A375 (cell line): ENCODE data around the gene DNAH2. TPM values are rescaled to one million over a fixed set of nuclear protein-coding genes. Genes with fewer than 3 reads are reported as not detected.

Source experiments
- total RNA-seq: library from RNA; depleted of rRNA; stranded (reverse); fragments of >200 nt; shearing (Covaris generic); gene quantifications from 2 replicates; pipeline ENCODE4 v1.2.3, GENCODE V29; 2014; rRNA removed

DNAH2 gene, protein sequence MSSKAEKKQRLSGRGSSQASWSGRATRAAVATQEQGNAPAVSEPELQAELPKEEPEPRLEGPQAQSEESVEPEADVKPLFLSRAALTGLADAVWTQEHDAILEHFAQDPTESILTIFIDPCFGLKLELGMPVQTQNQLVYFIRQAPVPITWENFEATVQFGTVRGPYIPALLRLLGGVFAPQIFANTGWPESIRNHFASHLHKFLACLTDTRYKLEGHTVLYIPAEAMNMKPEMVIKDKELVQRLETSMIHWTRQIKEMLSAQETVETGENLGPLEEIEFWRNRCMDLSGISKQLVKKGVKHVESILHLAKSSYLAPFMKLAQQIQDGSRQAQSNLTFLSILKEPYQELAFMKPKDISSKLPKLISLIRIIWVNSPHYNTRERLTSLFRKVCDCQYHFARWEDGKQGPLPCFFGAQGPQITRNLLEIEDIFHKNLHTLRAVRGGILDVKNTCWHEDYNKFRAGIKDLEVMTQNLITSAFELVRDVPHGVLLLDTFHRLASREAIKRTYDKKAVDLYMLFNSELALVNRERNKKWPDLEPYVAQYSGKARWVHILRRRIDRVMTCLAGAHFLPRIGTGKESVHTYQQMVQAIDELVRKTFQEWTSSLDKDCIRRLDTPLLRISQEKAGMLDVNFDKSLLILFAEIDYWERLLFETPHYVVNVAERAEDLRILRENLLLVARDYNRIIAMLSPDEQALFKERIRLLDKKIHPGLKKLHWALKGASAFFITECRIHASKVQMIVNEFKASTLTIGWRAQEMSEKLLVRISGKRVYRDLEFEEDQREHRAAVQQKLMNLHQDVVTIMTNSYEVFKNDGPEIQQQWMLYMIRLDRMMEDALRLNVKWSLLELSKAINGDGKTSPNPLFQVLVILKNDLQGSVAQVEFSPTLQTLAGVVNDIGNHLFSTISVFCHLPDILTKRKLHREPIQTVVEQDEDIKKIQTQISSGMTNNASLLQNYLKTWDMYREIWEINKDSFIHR (N-terminal part only)
- total RNA-seq = 4.2 and 8.5 TPM in 2 replicates

DNA sequence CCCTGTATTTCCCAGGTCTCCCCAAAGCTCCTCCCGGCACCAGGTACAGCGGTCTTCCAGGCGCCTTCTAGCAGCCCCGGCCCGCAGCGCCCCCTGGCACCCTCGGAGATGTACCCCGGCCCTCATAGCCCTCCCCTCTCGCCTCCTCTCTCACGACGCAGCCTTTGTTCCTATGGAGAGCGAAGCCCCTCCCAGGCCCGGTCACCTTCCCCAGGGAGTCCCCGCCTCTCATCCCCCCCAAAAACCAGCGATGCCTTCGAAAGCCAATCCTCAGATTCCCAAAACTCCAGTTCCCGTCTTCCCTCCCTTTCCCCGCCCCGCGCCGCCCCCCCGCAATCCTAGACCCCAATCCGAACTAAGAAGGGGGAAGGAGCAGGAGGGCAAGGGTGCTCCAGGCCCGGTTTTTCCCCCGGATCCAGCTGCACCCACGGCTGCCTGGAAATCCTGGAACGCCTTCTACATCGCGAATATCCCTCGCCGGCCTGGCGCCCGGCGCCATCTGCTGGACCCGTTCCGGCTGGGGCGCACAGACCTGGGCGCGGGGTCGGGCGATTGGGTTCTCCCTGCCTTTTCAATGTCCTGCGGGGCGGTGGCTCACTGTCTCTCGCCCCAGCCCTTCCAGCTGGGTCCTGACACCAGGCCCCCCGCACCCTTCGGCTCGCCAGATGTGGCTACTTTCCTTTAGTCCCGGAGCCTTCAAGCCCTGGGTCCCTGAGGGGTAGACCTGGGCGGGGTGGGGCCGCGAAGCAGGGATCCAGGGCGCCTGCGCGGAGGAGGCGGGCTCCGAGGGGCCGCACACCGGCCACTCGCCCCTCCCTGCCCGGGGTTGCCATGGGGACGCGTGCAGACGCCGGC is at the start of gene DNAH2:
Gene DNAH2, plus strand, starts transcription at position 844 of the 855 bp plus-strand sequence. CDS start 1,991 bp downstream, outside the sequence.

DNA sequence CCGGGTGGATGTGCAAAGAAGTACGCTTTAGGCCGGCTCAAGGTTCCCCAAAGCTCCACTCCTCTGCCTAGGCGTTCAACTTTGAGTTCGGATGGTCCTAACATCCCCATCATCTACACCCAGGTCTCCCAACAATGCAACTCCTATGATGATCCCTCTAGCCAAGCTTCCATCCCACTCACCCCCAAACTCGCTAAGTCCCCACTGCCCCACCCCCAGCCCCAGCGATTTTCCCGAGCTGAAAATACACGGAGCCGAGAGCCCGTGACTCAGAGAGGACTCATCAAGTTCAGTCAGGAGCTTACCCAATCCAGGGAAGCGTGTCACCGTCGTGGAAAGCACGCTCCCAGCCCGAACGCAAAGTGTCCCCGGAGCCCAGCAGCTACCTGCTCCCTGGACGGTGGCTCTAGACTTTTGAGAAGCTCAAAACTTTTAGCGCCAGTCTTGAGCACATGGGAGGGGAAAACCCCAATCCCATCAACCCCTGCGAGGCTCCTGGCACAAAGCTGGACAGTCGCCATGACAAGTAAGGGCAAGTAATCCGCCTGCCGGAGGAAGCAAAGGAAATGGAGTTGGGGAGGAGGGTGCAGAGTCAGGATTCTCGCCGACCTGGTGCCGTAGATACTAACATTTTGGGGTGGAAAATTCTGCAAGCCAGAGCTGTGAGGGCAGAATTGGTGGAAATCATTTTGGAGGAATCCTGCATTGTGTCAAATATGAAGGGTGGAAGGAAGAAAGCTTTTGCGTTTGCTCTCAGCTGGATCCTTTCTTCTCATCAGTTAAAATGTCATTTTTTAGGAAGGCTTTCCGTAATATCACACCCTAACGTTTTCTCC is 30.3 kb upstream of the DNAH2 start, which contains the start of gene TP53:
Gene TP53, minus strand, starts transcription at position 419 of the 836 bp plus-strand sequence. CDS start 10,896 bp downstream, outside the sequence.

DNA sequence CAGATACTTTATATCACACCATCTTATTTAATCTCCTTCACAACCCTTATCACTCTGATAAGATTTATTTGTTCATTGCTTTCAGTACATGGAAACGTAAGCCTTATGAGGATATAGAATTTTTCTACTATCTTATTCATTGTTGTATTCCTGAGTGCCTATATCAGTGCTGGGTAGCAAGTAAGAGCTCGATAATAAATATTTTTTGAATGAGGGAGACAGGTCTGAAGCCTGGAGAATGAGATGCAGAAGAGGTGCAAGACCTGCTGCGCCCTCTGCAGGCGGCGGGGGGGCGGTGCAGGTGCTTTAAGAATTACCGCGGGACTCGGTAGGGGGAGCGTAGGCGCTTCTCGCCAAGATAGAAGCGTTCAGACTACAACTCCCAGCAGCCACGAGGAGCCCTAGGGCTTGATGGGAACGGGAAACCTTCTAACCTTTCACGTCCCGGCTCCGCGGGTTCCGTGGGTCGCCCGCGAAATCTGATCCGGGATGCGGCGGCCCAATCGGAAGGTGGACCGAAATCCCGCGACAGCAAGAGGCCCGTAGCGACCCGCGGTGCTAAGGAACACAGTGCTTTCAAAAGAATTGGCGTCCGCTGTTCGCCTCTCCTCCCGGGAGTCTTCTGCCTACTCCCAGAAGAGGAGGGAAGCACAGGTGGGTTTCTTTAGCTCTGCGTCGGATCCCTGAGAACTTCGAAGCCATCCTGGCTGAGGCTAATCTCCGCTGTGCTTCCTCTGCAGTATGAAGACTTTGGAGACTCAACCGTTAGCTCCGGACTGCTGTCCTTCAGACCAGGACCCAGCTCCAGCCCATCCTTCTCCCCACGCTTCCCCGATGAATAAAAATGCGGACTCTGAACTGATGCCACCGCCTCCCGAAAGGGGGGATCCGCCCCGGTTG is 29.4 kb upstream of the DNAH2 start, which contains the start of gene WRAP53:
Gene WRAP53, plus strand, starts transcription at position 570 of the 900 bp plus-strand sequence. Its CDS starts 172 bp downstream, at position 742.

GRCh38 chr17:7704601-7705268 is 12.8 kb upstream of the DNAH2 start, which contains the start of gene EFNB3:
Gene EFNB3 (plus strand): TSS chr17:7705202. CDS start chr17:7705599, 397 bp downstream.

DNA sequence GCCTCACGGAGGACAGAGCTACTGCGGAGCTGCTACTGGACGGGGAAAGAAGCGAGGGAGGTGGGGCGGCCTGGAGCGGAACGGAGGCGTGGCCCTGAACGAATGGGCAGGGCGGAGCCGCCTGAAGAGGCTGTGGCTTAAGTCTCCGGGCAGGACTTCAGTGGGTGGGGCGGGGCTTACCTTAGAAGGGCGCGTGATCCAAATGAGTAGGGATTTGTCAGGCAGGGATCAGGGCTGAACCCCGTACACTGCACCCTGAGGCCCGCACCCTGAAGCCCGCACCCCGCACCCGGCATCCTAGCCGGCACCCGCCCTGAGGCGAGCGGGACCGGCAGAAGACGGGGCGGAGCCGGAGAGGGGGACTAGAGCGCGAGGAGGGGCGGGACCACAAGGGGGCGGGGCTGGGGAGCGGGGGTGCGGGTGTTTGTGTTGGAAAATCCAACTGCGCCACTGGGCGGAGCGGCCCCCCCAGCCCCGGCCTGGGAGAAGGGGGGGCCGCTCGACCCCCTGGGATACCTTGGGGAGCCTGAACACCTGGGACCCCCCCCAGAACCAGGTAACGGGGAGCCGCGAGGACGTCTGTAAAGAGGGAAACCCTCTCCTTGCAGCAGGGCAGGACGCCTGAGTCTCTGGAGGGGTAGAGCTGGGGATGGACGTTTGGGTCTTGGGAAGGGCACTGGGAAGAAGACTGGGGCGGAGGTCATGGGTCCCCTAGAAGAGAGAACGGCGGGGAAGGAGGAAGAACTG is 116.4 kb downstream of the DNAH2 start, which contains the start of gene KDM6B:
Gene KDM6B, plus strand, starts transcription at position 423 of the 747 bp plus-strand sequence. CDS start 11,338 bp downstream, outside the sequence.

DNA sequence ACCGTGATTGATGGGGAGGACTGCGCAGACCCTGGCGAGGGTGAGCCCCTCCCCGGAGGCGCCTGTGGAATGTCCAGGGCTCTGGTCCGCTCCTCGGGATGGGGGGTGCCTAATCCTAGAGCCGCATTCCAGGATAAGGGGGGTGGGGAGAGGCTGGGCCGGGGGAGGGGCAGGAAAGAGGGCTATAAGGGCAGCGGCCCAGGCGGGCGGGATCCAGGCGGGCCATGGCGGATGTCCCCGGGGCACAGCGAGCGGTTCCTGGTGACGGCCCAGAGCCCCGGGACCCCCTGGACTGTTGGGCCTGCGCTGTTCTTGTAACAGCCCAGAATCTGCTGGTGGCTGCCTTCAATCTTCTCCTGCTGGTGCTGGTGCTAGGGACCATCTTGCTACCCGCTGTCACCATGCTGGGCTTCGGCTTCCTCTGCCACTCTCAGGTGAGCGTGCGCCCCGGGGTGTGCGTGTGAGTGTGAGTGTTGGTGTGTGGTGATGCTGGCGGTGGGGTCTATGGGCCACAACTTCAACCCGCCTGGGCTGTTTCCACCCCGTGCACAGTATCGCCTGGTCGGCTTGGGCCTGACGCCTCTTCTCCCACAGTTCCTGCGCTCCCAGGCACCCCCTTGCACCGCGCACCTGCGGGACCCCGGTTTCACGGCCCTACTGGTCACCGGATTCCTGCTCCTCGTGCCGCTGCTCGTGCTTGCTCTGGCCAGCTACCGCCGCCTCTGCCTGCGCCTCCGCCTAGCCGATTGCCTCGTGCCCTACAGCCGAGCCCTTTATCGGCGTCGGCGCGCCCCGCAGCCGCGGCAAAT is 137.5 kb downstream of the DNAH2 start, which contains the start of gene TMEM88:
Gene TMEM88, plus strand, starts transcription at position 216 of the 809 bp plus-strand sequence. Its CDS starts 9 bp downstream, at position 225.

DNA sequence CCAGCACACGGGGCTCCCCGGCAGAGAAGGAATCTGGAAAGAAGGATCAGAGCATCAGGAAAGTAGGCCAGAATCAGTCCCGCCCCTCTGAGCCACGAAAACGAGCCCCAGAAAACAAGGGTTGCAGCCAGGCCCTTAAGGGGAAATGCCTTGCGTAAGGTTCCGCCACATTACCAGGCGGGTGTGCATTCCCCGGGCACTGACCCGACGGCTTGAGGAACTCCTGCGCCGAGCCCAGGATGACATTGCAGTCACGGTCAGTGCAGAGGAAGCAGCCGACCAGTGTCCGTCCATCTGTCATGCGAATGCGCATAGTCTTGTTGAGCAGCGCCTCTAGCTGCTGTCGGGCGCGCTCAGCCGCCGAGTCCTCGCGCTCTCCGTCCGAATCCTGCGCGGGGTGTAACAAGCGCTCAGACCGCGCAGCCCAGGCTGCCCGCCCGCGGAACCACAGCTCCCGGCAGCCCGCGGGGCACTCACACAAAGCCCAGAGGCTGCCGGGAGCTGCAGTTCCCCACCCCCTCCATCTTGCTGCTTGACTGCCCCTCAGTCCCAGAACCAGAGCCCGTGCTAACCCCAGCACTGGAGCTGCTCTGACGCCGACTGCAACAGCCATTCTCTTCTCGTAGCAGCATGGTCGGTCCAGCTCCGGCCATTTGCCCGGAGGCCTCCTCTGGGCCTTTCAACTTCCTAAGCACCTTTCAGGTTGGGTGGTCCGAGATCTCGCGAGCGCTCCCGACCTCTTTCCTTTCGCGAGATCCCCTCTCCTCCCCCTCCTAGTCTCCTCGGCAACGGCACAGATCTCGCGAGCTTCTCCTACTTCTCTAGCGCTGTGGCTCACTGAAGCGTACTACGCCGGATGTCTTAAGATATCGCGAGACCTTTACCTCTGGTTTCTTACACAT is 139.5 kb downstream of the DNAH2 start, which contains the start of gene NAA38:
Gene NAA38, minus strand, starts transcription at position 749 of the 902 bp plus-strand sequence. Its CDS starts 96 bp downstream, at position 653.

DNA sequence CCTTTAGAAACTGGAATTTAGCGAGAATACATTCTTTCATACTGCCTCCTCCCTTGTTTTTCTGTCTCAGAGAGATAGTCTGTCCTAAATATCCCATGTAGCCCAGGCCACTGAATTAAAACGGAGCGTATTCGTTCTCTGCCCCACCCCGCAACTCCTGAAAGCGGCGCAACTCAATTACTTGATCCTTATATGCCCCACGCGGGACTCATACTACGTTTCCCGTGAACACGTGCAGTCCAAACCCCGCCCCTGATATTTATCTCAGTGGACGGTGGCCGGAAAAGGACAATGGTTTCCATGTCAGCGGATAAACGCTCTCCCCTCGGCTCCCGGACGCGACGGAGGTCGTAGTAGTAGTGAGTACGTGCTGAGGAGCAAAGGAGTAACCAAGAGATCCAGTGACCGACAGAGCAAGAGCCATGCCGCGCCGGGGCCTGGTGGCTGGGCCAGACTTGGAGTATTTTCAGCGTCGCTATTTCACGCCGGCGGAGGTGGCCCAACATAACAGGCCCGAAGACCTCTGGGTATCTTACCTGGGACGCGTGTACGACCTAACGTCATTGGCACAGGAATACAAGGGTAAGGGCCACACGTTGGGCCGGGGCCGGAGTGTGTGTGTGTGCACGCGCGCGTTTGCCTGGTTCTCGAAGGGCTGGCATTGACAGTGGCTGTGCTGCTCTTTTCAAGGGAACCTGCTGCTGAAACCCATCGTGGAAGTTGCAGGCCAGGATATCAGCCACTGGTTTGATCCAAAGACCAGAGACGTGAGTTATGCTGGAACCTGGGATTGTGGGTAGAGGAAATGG is 140.4 kb downstream of the DNAH2 start, which contains the start of gene CYB5D1:
Gene CYB5D1, plus strand, starts transcription at position 291 of the 809 bp plus-strand sequence. Its CDS starts 132 bp downstream, at position 423.

Other genes with a start within 250 kb of the DNAH2 start
- 12.8 and 13.5 TPM in 2 replicates for gene ZBTB4, start 238.1 kb upstream of the DNAH2 start, total RNA-seq
- gene SLC35G6, start 236.3 kb upstream of the DNAH2 start, total RNA-seq = not detected in 2 replicates
- gene POLR2A, start 233.4 kb upstream of the DNAH2 start, total RNA-seq = 53.6 and 115 TPM in 2 replicates
- 0.45 and 0.66 TPM in 2 replicates for gene TNFSF12, start 168.7 kb upstream of the DNAH2 start, total RNA-seq
- gene TNFSF13, start 159.0 kb upstream of the DNAH2 start, total RNA-seq = 0.90 and 1.5 TPM in 2 replicates
- 96.6 and 98.8 TPM in 2 replicates for gene SENP3, start 155.8 kb upstream of the DNAH2 start, total RNA-seq
- 29.1 and 38.4 TPM in 2 replicates for gene CD68, start 138.1 kb upstream of the DNAH2 start, total RNA-seq
- gene MPDU1, start 133.9 kb upstream of the DNAH2 start, total RNA-seq = 88.3 and 111 TPM in 2 replicates
- 0.60 TPM in 1 of 2 replicates, not detected in the other for gene SOX15, start 127.7 kb upstream of the DNAH2 start, total RNA-seq
- 78.4 and 79.8 TPM in 2 replicates for gene FXR2, start 102.8 kb upstream of the DNAH2 start, total RNA-seq
- 36.6 and 36.9 TPM in 2 replicates for gene SAT2, start 89.9 kb upstream of the DNAH2 start, total RNA-seq
- not detected in 2 replicates for gene SHBG, start 87.6 kb upstream of the DNAH2 start, total RNA-seq
- 0.03 and 0.08 TPM in 2 replicates for gene ATP1B2, start 66.8 kb upstream of the DNAH2 start, total RNA-seq
- 40.1 and 41.7 TPM in 2 replicates for gene TP53, start 30.3 kb upstream of the DNAH2 start, total RNA-seq
- 10.4 and 22.0 TPM in 2 replicates for gene WRAP53, start 29.3 kb upstream of the DNAH2 start, total RNA-seq
- 2.6 and 3.1 TPM in 2 replicates for gene EFNB3, start 12.5 kb upstream of the DNAH2 start, total RNA-seq
- 38.3 and 73.9 TPM in 2 replicates for gene KDM6B, start 116.5 kb downstream of the DNAH2 start, total RNA-seq
- 1.4 TPM in 1 of 2 replicates, not detected in the other for gene TMEM88, start 137.3 kb downstream of the DNAH2 start, total RNA-seq
- gene NAA38, start 139.8 kb downstream of the DNAH2 start, total RNA-seq = 159 and 172 TPM in 2 replicates
- 9.3 and 11.5 TPM in 2 replicates for gene CYB5D1, start 140.3 kb downstream of the DNAH2 start, total RNA-seq
- gene CHD3, start 171.0 kb downstream of the DNAH2 start, total RNA-seq = 77.9 and 83.9 TPM in 2 replicates
- 3.0 and 4.1 TPM in 2 replicates for gene RNF227, start 198.5 kb downstream of the DNAH2 start, total RNA-seq
- gene KCNAB3, start 212.1 kb downstream of the DNAH2 start, total RNA-seq = 2.0 and 4.4 TPM in 2 replicates
- gene TRAPPC1, start 214.2 kb downstream of the DNAH2 start, total RNA-seq = 38.9 and 39.0 TPM in 2 replicates
- 22.0 and 34.0 TPM in 2 replicates for gene CNTROB, start 214.5 kb downstream of the DNAH2 start, total RNA-seq